GM21619 (cell line): ENCODE data around the gene DOCK4.
"Not testable (repeated sequence)": the region's sequence is repeated elsewhere in the genome, so short reads cannot be mapped to it uniquely, and the experiment has no call there.

Source experiments
- ATAC-seq: cut with Tn5 transposase; IDR thresholded peaks from one replicate; pipeline ENCODE4 v1.9.1; 2021; ENCODE audit not compliant: unreplicated experiment

Gene DOCK4

DNA sequence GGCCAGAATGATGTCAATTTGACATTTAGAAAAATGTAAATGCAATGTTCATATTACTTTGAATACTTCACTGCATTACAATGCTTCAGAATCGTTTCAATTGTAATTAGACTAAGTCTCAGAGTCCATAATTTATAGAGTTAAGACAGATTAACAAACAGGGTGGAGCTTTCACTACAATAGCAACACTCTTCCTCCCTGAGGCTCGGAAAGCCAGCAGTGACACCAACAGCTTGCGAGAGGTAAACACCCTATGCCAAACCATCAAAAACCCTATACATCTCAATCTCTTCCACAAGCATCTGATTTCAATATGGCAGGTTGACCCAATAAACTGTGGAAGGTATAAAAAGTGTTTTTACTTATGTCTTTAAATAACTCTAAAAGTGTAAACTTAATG lies 72.2 kb downstream of the DOCK4 start:
- no peak for ATAC-seq

DNA sequence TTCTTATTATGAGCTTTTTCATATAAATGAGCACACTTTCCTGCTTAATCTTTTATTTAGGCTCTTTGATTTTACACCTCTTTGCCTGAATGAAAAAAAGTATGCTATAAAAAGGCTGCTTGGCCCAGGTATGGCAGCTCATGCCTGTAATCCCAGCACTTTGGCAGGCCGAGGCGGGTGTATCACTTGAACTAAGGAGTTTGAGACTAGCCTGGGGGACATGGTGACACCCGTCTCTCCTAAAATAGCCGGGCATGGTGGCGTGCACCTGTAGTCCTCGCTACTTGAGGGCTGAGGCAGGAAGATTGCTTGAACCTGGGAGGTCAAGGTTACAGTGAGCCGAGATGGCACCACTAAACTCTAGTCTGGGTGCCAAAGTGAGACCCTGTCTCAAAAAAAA lies 72.9 kb downstream of the DOCK4 start:
- no peak for ATAC-seq

- no peak for ATAC-seq
These were observed 74.0 kb downstream of the DOCK4 start for GRCh38 chr7:112132051-112132694.

GRCh38 chr7:112130729-112131410 lies 75.3 kb downstream of the DOCK4 start:
- ATAC-seq: no peak

- ATAC-seq: no peak
These were observed 76.4 kb downstream of the DOCK4 start for GRCh38 chr7:112129655-112130323.

DNA sequence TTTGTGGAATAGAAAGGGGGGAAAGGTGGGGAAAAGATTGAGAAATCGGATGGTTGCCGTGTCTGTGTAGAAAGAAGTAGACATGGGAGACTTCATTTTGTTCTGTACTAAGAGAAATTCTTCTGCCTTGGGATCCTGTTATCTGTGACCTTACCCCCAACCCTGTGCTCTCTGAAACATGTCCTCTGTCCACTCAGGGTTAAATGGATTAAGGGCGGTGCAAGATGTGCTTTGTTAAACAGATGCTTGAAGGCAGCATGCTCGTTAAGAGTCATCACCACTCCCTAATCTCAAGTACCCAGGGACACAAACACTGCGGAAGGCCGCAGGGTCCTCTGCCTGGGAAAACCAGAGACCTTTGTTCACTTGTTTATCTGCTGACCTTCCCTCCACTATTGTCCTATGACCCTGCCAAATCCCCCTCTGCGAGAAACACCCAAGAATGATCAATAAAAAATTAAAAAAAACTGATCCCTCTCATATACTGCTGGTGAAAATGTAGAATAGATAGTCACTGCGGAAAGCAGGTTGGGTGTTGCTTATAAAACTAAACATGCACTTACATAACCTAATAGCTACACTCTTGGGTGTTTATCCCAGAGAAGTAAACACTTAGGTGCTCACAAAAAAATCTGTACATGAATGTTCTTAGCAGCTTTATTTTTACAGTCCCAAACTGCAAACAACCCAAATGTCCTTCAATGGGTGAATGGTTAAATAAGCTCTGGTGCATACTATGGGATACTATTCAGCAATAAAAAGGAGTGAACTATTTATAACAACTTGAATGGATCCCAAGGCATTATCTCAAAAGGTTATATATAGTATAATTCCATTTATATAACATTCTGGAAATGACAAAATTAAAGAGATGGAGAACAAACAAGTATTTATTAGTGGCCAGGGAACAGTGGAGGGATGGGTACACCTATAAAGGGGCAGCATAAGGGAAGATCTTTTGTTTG lies 77.5 kb downstream of the DOCK4 start:
- ATAC-seq: not testable (repeated sequence)

- ATAC-seq: not testable (repeated sequence)
These were observed 78.2 kb downstream of the DOCK4 start for GRCh38 chr7:112128041-112128440.

- no peak for ATAC-seq
These were observed 80.9 kb downstream of the DOCK4 start for GRCh38 chr7:112125250-112125649.

- ATAC-seq: no peak
These were observed 82.0 kb downstream of the DOCK4 start for GRCh38 chr7:112124061-112124766.

DNA sequence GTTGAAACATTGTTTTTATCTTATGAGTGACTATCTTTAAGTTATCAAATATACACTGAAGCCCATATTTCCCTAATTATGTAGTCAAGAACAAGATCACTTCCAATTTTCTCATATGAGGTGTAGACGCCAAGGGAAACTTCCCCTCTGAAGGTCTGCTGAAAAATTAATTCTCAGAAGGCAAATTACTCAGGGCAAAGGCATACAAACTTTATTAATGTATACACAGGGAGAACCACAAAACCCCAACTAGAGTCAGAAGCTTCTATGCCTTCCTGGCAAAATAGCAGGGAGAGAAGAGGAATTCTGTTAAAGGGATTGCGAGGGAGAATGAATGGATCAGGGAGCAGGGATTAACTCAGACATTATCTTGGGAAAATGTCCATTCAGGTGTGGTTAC lies 83.4 kb downstream of the DOCK4 start:
- no peak for ATAC-seq

DNA sequence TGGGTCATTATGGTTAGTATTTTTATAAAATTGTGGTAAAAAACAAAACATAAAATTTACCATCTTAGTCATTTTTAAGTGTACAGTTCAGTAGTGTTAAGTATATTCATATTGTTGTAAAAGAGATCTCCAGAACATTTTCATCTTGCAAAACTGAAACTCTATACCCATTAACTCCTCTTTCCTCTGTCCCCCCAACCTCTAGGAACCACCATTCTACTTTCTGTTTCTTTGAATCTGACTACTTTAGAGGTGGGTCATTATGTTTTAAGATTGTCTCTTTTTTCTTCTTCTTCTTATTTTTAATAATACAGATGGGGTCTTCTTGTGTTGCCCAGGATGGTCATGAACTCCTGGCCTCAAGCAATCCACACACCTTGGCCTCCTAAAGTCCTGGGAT lies 84.1 kb downstream of the DOCK4 start:
- no peak for ATAC-seq

DNA sequence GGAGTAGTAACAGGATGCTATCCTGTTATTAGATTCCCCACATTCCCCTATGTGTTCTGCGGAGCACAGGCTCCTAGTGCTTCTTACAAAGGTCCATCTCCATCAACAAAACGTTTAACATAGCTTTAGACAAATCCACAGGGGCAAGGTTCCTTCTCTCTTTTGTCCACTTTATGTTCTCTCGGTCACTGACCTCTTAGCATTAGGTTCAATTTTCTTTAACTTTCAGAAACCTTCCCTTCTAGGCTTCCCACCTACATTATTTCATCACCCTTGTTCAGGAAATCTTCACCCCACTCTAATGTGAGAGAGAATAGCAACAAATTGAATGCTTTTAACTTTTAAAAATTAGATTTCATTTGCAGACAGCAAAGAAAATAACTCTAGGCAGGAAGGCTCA lies 84.9 kb downstream of the DOCK4 start:
- no peak for ATAC-seq

DNA sequence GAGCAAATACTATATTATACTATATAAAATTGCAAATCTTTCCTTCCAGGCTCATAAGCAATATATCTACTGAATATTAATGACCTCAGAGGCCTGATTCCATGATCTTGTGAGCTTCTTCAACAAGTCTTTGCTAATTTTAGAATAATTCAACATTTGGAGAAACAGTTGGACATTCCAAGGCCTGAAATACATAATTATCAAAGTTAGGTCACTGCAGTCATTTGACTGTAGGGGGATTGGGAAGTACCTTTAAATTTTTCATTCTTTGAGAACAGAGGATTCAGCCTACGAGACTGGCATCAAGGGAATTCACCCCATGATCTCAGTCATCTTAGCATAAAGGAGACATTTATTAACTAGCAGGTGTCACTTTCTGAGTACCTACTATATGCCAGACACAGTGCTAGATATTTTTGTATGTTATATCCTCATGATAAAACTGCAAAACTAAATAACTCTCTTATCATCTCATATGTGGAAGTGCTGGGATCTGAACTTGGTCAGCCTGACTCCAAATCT lies 85.4 kb downstream of the DOCK4 start:
- peak; percentile 83 for ATAC-seq

DNA sequence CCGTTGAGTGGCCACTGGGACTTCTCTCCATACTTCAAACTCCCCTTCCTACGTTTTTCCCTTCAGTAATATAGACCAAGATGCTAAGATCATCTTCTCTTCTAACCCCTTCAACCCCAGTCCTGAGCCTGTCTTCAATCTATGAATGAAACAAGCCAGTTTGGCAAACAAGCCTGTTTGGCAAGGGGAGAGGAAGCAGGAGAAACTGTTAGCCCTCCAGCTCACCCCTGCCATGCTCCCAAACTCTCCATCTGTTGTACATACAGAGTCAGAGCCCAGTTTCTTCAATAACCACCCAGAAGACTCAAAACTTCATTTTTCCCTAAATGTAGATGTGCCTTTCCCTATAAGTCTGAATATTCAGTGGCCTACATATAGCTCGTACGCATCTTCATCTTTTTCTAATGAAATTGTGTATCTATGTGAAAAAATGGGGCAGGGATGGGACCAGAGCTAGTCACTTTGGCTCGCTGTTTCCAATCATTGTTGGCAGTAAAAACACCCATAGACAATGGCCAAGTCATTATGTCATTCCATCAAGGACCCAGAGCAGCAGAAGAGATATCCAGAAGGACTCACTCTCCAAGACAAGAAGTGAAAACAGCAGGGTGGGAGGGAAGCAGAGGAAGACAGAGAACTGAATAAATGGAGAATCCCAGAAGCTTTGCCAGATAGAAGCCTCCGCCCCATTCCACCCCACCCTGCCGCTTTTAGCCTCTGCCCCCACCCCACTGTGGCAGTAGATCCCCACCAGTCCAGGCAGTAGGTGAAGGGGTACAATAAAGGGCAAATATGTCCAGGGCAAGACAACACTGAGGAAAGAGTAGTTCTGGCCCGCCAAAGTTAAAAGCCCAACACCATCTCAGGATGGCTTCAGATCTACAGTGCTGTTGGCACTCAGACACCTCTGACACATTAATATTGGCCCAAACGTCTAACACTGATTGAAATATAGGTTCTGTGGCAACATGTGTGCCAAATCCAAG lies 87.3 kb downstream of the DOCK4 start:
- no peak for ATAC-seq

- ATAC-seq: no peak
These were observed 89.3 kb downstream of the DOCK4 start for GRCh38 chr7:112116894-112117293.

DNA sequence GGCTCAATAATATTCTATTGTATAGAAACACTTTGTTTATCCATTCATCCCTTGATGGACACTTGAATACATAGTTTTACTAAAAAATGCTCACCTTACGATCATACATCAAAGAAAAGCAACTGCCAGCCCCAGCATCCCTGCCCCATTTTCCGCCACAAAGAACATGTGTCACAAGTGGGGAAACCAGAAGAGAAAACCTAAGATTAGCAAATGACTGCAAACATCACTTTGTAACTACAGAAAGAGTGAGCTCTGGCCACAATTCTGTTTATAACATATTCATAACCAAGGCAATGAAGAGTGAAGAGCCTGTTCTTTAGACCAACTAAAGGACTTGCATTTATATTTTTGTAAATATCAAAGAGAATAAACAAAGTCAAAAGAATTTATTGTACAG lies 89.8 kb downstream of the DOCK4 start:
- no peak for ATAC-seq

- no peak for ATAC-seq
These were observed 90.3 kb downstream of the DOCK4 start for GRCh38 chr7:112115880-112116279.

- ATAC-seq: no peak
These were observed 92.2 kb downstream of the DOCK4 start for GRCh38 chr7:112113913-112114575.

DNA sequence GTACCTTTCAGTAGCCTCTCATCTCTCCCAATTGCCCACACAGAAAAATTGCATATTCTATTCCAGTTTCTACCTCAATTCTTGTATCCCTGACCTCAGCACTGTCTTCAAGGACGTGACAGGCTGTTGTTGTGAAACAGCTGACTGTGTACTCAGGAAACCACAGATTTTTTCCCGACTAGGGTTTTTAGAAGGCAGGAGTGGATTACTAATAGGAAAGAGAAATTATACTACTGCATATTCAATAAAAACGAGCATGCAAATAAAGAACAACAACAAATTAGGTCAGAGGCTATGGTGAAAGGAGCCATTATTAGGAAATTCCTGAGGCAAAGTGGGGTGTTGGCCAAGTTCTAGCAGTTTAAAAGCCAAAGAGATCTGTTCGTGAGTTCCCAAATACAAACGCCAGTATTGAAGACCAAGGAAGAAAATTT lies 93.4 kb downstream of the DOCK4 start:
- no peak for ATAC-seq
